Ectodermal cell (in vitro differentiated cells): ENCODE measurements around the gene BCL10.
"Not testable (repeated sequence)": the region's sequence is repeated elsewhere in the genome, so short reads cannot be mapped to it uniquely, and the experiment has no call there.

Experiments used
- H3K27ac ChIP-seq: 2 replicates; pipeline ENCODE4 v1.7.0; 2013; ENCODE audit warnings: mild to moderate bottlenecking, low read depth, low read length; ENCODE audit not compliant: insufficient read depth, poor library complexity, severe bottlenecking
- H3K27me3 ChIP-seq: 2 replicates; pipeline ENCODE4 v1.7.0; 2013; ENCODE audit warnings: mild to moderate bottlenecking, low read length; ENCODE audit not compliant: insufficient read depth, control insufficient read depth, poor library complexity, severe bottlenecking
- H3K36me3 ChIP-seq: one replicate; pipeline ENCODE4 v1.7.0; 2013; ENCODE audit warnings: low read length; ENCODE audit not compliant: control insufficient read depth, insufficient read depth
- H3K4me1 ChIP-seq: one replicate; pipeline ENCODE4 v1.7.0; 2013; ENCODE audit warnings: low read length; ENCODE audit not compliant: control insufficient read depth, insufficient read depth
- H3K4me3 ChIP-seq: 2 replicates; pipeline ENCODE4 v1.7.0; 2013; ENCODE audit warnings: low read depth, low read length, control low read depth; ENCODE audit not compliant: insufficient read depth
- H3K9me3 ChIP-seq: 2 replicates; pipeline ENCODE4 v1.7.0; 2013; ENCODE audit warnings: mild to moderate bottlenecking, low read length, moderate library complexity; ENCODE audit not compliant: control insufficient read depth
- WGBS, 2 experiments: methylation state at CpG; one replicate each; pipeline ENCODE4 v1.1.7; 2013; ENCODE audit warnings: missing lambda C conversion rate in 2 of 2; 5-methylcytosine and 5-hydroxymethylcytosine counted together

BCL10 gene

DNA sequence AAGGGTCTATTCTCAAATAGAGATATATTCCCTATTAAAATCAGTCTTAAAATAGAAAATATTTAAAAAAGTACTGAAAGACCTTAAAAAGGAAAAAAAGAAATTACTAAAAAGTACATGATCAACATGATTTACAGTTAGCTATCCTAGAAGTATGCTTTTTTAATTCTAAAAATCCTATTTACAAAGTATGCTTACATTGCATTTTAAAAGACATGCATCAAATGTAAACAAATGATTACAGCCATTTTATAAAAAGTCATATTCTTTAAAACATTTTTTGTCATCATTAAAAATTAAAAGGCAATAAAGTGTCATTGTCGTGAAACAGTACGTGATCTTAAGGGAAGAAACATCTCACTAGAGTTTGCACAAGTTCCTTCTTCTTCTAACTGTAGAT, 9.1 kb downstream of the BCL10 start:
- no peaks in the 10 kb centered on the region for H3K27me3 ChIP-seq
- no peaks in the 10 kb centered on the region for H3K9me3 ChIP-seq
- no peaks in the 10 kb centered on the region for H3K4me1 ChIP-seq
- H3K4me3 ChIP-seq: no peak overlapping the region
- 98 to 100% methylated on average over 2 of the region's 2 CpGs for WGBS, 2 experiments
- H3K36me3 ChIP-seq: peaks cover 10% of the 10 kb centered on the region
- no peak overlapping the region for H3K27ac ChIP-seq

DNA sequence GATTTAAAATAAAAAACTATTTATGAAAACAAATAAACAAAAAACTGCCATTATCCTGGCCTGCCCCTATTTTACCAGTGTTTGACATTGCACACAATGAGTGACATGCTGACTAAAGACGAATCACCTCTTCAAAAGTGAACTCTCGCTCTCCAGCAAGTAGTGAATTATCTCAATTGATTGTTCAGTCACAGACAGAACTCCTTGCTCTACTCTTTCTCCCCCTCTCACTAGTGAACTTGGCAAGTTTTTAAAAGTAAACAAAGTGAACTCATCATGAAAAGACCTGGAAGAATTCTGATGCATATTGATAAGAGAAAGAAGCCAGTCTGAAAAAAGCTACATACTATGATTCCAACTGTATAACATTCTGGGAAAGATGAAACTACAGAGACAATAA, 12.3 kb downstream of the BCL10 start:
- no peaks in the 10 kb centered on the region for H3K4me1 ChIP-seq

DNA sequence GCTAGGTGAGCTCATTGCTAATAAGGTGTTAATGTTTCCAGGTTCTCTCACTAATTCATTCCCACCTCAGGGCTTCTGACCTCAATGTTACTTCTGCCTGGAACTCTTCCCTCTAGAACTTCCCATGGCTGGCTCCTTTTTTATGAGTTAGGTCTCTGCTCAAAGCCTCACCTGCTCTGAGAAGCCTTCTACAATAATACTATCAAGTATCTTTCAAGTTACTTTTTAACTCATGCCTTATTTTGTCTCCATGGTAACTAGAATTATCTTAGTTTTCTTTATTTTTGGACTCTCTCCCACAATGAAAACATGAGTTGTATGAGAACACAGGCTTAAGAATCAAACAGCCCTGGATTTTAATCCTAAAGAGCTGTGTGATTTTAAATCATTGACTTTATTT, 13.4 kb downstream of the BCL10 start:
- Histone ChIP-seq H3K4me1 (no peaks in the 10 kb centered on the region), H3K4me3 (no peak overlapping the region), H3K36me3 (peaks cover 10% of the 10 kb centered on the region), H3K27me3 (no peaks in the 10 kb centered on the region), H3K9me3 (no peaks in the 10 kb centered on the region), H3K27ac (no peak overlapping the region)

More for the DNA sequence above, 12.3 kb downstream of the BCL10 start:
- Histone ChIP-seq H3K4me3 (no peak overlapping the region), H3K27ac (no peak overlapping the region), H3K9me3 (no peaks in the 10 kb centered on the region), H3K27me3 (no peaks in the 10 kb centered on the region), H3K36me3 (peaks cover 10% of the 10 kb centered on the region)
- WGBS, 2 experiments: 91 to 95% methylated on average over 2 of the region's 2 CpGs

DNA sequence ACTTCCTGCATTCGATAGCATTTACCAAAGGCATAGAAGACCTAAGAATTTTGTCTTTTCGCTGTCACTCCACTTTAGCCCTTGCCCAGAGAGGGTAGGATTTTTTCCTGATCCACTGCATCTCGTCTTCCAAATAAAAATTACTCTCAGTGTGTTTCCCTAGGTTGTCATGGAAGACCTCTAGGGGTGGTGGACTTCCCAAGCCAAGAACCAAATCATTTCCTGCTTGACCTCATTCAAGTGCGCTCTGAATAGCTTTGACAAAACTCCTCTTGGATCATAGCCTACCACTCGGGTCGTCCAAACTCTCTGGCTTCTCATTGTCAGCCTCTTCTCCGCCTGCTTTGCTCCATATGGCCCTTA, 16.5 kb downstream of the BCL10 start:
- Histone ChIP-seq H3K9me3 (no peaks in the 10 kb centered on the region), H3K27ac (no peak overlapping the region), H3K27me3 (no peaks in the 10 kb centered on the region), H3K4me1 (no peaks in the 10 kb centered on the region), H3K4me3 (no peak overlapping the region), H3K36me3 (peaks cover 17% of the 10 kb centered on the region)
- WGBS, 2 experiments: 72 to 76% methylated on average over 7 of the region's 7 CpGs

DNA sequence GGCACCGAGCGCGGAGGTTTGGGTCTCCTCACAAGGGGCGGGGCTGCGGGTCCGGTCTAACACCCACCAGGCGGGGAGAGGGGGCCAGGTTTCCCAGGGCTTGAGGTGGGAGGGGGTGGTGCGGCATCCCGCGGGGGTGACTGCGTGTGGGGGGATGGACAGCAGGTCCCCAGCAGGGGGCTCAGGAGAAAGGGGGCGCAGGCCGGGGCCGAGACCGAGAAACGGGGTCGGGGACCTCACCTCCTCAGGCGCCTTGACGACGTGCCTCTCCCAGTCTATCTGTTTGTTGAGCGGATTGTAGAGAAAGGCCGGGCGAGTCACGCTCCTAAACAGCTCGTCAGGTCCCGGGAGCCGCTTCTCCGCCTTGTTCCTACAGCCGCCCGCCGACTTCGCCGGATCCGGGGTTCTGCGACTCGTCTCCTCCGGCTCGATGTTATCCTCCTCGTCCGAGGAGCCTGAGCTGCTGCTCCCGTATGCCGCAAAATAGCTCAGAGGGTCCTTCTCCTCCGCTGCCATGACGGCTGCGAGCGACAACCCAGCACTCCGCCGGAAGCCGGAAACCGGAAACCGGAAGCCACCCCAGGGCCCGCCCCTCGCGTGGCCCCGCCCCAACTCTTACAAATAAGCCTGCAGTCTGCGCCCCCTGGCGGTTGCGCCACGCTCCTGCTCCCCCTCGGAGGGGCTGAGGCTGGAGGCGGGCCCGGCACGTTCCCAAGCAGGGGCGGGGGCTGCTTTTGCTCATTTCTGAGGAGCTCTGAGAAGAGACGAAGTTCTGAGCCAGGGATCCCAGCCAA, 17.1 kb downstream of the BCL10 start, which contains the start of gene C1orf52:
Gene C1orf52 (minus strand): TSS at position 545 of the 794 bp plus-strand sequence. CDS start 29 bp downstream, at position 516.
- 0% methylated on average over 65 of the region's 65 CpGs for WGBS, 2 experiments
- Histone ChIP-seq H3K4me3 (peak within 1 kb of the TSS; percentile 86), H3K27ac (peak within 1 kb of the TSS; percentile 75)

DNA sequence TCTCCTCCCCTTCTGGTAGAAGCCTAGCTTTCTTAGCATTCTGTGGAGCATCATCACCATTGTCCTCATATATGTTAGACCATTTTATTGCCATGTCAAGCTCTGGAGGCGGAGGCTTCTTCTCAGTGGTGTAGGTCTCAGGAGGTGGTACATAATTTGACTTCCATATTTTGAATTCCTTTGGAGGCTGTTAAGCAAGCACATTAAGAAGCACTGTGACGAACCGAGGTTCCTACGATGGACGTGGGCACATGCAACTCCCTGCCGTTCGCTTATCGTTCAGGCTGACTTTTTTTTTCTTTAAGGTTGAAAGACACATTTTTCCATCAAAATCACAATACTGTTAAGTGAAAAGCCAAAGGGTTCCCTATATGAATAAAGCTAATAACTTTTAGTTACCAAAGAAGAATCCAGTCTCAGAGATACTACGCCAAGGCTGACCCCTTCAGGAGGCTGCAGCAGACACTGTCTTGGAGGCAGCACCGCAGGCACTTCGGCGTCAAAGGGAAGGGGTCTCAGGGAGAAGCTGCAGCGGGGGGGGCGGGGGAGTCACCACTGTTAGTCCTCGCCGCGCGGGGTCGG, 17.8 kb downstream of the BCL10 start:
- Histone ChIP-seq H3K4me1 (no peaks in the 10 kb centered on the region), H3K36me3 (peaks cover 13% of the 10 kb centered on the region), H3K4me3 (peak overlapping the region; percentile 86), H3K27ac (no peak overlapping the region), H3K27me3 (no peaks in the 10 kb centered on the region), H3K9me3 (no peaks in the 10 kb centered on the region)
- WGBS, 2 experiments: 14 to 18% methylated on average over 19 of the region's 19 CpGs

More for the DNA sequence above, 17.1 kb downstream of the BCL10 start, which contains the start of gene C1orf52:
- Histone ChIP-seq H3K4me1 (no peaks in the 10 kb centered on the region), H3K27me3 (no peaks in the 10 kb centered on the region), H3K9me3 (no peaks in the 10 kb centered on the region), H3K36me3 (peaks cover 17% of the 10 kb centered on the region)

DNA sequence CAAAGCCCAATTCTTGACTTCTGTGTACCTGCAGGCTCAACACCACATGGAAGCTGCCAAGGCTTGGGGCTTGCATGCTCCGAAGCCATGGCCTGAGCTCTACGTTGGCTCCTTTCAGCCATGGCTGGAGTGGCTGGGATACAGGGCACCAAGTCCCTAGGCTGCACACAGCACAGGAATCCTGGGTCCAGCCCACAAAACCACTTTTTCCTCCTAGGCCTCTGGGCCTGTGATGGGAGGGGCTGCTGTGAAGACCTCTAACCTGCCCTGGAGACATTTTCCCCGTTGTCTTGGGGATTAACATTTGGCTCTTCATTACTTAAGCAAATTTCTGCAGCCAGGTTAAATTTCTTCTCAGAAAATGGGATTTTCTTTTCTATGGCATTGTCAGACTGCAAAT, 27.4 kb downstream of the BCL10 start:
- not testable (repeated sequence) for H3K4me1 ChIP-seq, H3K27me3 ChIP-seq, H3K9me3 ChIP-seq, H3K36me3 ChIP-seq, H3K27ac ChIP-seq, H3K4me3 ChIP-seq
- 88 to 94% methylated on average over 3 of the region's 3 CpGs for WGBS, 2 experiments

DNA sequence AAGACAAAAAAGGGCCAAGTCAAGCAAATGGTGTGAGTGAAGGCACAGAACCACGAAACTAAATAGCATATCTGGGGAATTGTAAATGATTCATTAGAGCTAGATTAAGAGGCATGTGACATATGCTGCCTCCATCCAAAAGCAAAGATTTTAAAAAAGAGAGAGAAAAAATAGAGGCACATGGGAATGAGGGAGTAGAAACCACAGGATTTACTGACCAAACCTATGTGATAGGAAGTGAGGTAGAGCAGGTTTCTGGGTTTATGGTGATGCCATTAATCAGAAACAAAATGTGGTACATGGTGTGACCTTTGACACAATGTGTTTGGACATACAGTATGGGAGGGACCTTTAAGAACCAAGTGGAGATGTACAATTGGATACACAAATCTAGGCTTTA, 30.5 kb downstream of the BCL10 start:
- Histone ChIP-seq H3K4me3 (no peak overlapping the region), H3K36me3 (no peaks in the 10 kb centered on the region), H3K27me3 (no peaks in the 10 kb centered on the region), H3K9me3 (no peaks in the 10 kb centered on the region), H3K27ac (no peak overlapping the region), H3K4me1 (no peaks in the 10 kb centered on the region)
- 97 to 98% methylated on average over 1 of the region's 1 CpG for WGBS, 2 experiments

DNA sequence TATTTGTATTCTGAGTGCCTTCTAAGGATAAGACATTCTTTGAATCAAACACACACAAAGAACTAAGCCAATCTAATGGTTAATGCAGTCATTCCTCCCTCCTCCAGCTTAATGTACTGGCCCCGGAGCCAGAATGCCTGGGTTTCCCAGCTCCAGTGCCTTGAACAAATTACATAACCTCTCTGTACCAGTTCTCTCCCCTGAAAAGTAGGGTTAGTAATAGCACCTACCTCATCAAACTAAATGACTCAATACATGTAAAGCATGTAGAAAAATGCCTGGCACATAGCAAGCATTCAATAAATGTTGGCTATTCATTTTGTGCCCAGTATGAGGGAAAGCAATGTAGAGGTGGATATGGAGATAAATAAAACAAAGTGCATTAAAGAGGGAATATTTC, 31.0 kb downstream of the BCL10 start:
- Histone ChIP-seq H3K9me3 (no peaks in the 10 kb centered on the region), H3K4me3 (no peak overlapping the region), H3K36me3 (no peaks in the 10 kb centered on the region), H3K4me1 (peaks cover 3% of the 10 kb centered on the region), H3K27ac (no peak overlapping the region), H3K27me3 (no peaks in the 10 kb centered on the region)
- 79 to 84% methylated on average over 1 of the region's 1 CpG for WGBS, 2 experiments

DNA sequence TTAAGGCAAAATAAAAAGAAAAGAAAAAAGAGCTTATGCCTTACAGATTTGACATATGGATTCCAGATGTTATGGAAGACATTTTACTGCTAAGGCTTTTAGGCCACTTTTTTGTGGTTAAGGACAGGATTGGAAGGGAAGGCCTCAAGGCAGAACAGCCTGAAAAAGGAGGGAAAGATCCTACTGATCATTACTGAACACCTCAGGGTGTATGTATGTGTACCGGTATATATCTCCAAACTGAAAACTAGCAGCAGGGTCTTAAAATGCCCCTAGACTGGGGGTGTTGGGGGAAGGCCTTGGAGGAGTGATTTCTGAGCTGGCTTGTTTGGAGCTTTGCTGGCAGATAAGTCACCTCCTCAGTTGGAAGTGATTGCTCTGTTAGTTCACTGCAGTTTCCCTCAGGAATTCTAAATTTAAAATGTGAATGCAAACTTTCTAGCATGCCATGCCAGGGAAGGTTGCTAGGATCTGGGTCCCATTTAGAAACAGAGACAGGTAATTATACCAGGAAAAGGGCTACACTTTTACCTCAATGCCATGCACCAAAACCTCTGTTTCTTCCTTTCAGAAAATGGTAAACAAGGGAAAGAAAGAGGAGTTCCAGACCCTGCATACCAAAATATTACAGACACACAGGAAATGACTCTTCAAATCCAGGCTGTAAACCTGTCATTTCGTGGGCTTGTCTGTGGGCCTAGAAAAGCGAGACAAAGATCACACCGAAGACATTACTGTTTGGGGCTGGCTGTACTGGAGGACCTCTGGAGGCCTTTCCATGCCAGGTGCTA, 32.0 kb downstream of the BCL10 start:
- H3K36me3 ChIP-seq: no peaks in the 10 kb centered on the region
- H3K4me1 ChIP-seq: peaks cover 10% of the 10 kb centered on the region
- no peaks in the 10 kb centered on the region for H3K9me3 ChIP-seq
- no peak overlapping the region for H3K4me3 ChIP-seq
- no peaks in the 10 kb centered on the region for H3K27me3 ChIP-seq
- H3K27ac ChIP-seq: peak overlapping the region; percentile 16
- 85 to 92% methylated on average over 4 of the region's 4 CpGs for WGBS, 2 experiments
